HEK293 (cell line): Measurements from ENCODE around the gene MRTFA.

ENCODE experiments used
- CTCF ChIA-PET: fragments of 350-600 bp; formaldehyde crosslinking; extraction: SDS; loops from one replicate; lab custom pipeline; 2021; ENCODE audit warnings: antibody characterized with exemption; lab: Yijun Ruan, JAX
- POLR2A ChIA-PET: fragments of 300-600 bp; formaldehyde crosslinking; extraction: SDS; loops from one replicate; lab custom pipeline; 2020; ENCODE audit warnings: antibody characterized with exemption, inconsistent platforms; lab: Yijun Ruan, JAX
- H3K27ac ChIP-seq: fragments of 200-500 bp; sonication (Bioruptor generic); 2 replicates; pipeline ENCODE4 v1.5.1; 2014; ENCODE audit warnings: low read depth, low read length, control low read depth, inconsistent platforms; ENCODE audit errors: extremely low read depth
- H3K36me3 ChIP-seq, 2 experiments: fragments of 200-500 bp in 1 of 2; sonication (Bioruptor generic) in 1 of 2; 1 replicate in 1 of 2; 2 replicates in 1 of 2; pipeline ENCODE4 v1.5.1; 2014 to 2017; ENCODE audit warnings: inconsistent platforms in 2 of 2, low read length in 2 of 2; ENCODE audit not compliant: control insufficient read depth in 2 of 2, insufficient read depth in 1 of 2
- H3K4me1 ChIP-seq: fragments of 200-500 bp; sonication (Bioruptor generic); 2 replicates; pipeline ENCODE4 v1.5.1; 2014; ENCODE audit warnings: mild to moderate bottlenecking, low read length, inconsistent platforms; ENCODE audit not compliant: control insufficient read depth, insufficient read depth
- H3K4me3 ChIP-seq: 2 replicates; pipeline ENCODE4 v1.5.1; 2011; ENCODE audit warnings: low read depth, mild to moderate bottlenecking, control low read depth, low read length, moderate library complexity
- H3K9me3 ChIP-seq: fragments of 200-500 bp; sonication (Bioruptor generic); 2 replicates; pipeline ENCODE4 v1.5.1; 2014; ENCODE audit warnings: low read depth, low read length, inconsistent platforms; ENCODE audit not compliant: control insufficient read depth, insufficient read depth
- GLI2 ChIP-seq: fragments of 450-650 bp; formaldehyde crosslinking; IDR thresholded peaks from 2 replicates; pipeline ENCODE4; 2017; ENCODE audit warnings: missing biosample characterization, missing genetic modification characterization, low read depth, borderline replicate concordance
- MEIS1 ChIP-seq: sonication (generic); formaldehyde crosslinking; IDR thresholded peaks from 2 replicates; pipeline ENCODE4 v1.8.1; 2022; ENCODE audit warnings: missing genetic modification reagents, mild to moderate bottlenecking, borderline replicate concordance
- PBX3 ChIP-seq: sonication (generic); formaldehyde crosslinking; IDR thresholded peaks from 2 replicates; pipeline ENCODE4 v1.8.1; 2022; ENCODE audit warnings: mild to moderate bottlenecking, moderate library complexity, missing genetic modification reagents
- SETDB1 ChIP-seq: IDR thresholded peaks from one replicate; pipeline ENCODE4 v1.6.1; 2017; ENCODE audit warnings: mild to moderate bottlenecking, low read length, moderate library complexity, mixed read lengths; ENCODE audit not compliant: insufficient read length
- ZBTB10 ChIP-seq: fragments of 450-650 bp; formaldehyde crosslinking; IDR thresholded peaks from 2 replicates; pipeline ENCODE4 v1.5.1; 2016; ENCODE audit warnings: missing biosample characterization, missing genetic modification characterization
- ZNF112 ChIP-seq: fragments of 450-650 bp; formaldehyde crosslinking; IDR thresholded peaks from 2 replicates; pipeline ENCODE4 v1.5.0; 2017; ENCODE audit warnings: missing biosample characterization, missing genetic modification characterization
- ZNF18 ChIP-seq: fragments of 450-650 bp; formaldehyde crosslinking; IDR thresholded peaks from 2 replicates; pipeline ENCODE4 v1.5.1; 2016; ENCODE audit warnings: missing biosample characterization, missing genetic modification characterization
- ZNF19 ChIP-seq: fragments of 450-650 bp; formaldehyde crosslinking; IDR thresholded peaks from 2 replicates; pipeline ENCODE4; 2016; ENCODE audit warnings: missing biosample characterization, missing genetic modification characterization, low read depth
- ZNF202 ChIP-seq: fragments of 450-650 bp; formaldehyde crosslinking; IDR thresholded peaks from 2 replicates; pipeline ENCODE4 v1.5.1; 2016; ENCODE audit warnings: missing biosample characterization, missing genetic modification characterization, borderline replicate concordance
- ZNF26 ChIP-seq: fragments of 450-650 bp; formaldehyde crosslinking; IDR thresholded peaks from 2 replicates; pipeline ENCODE4 v1.5.1; 2016; ENCODE audit warnings: missing biosample characterization, missing genetic modification characterization
- ZNF280D ChIP-seq: fragments of 450-650 bp; formaldehyde crosslinking; IDR thresholded peaks from 2 replicates; pipeline ENCODE4 v1.5.1; 2016; ENCODE audit warnings: missing biosample characterization, missing genetic modification characterization
- ZNF292 ChIP-seq: fragments of 450-650 bp; formaldehyde crosslinking; IDR thresholded peaks from 2 replicates; pipeline ENCODE4 v1.5.1; 2016; ENCODE audit warnings: low read depth, missing biosample characterization, missing genetic modification characterization, borderline replicate concordance
- ZNF354C ChIP-seq: fragments of 450-650 bp; formaldehyde crosslinking; IDR thresholded peaks from 2 replicates; pipeline ENCODE4 v1.5.1; 2016; ENCODE audit warnings: missing biosample characterization, missing genetic modification characterization, low read depth, borderline replicate concordance
- ZNF510 ChIP-seq: fragments of 450-650 bp; formaldehyde crosslinking; IDR thresholded peaks from 2 replicates; pipeline ENCODE4 v1.5.1; 2018; ENCODE audit warnings: mild to moderate bottlenecking, missing genetic modification characterization, missing biosample characterization; ENCODE audit not compliant: insufficient replicate concordance
- ZNF521 ChIP-seq: fragments of 450-650 bp; formaldehyde crosslinking; IDR thresholded peaks from 2 replicates; pipeline ENCODE4 v1.5.1; 2017; ENCODE audit warnings: missing biosample characterization, mild to moderate bottlenecking, missing genetic modification characterization
- ZNF76 ChIP-seq: fragments of 450-650 bp; formaldehyde crosslinking; IDR thresholded peaks from 2 replicates; pipeline ENCODE4; 2016; ENCODE audit warnings: low read depth, missing biosample characterization, missing genetic modification characterization, borderline replicate concordance
- ZNF768 ChIP-seq: fragments of 450-650 bp; formaldehyde crosslinking; IDR thresholded peaks from 2 replicates; pipeline ENCODE4 v1.5.1; 2018; ENCODE audit warnings: missing biosample characterization, mild to moderate bottlenecking, missing genetic modification characterization
- ZSCAN16 ChIP-seq: fragments of 450-650 bp; formaldehyde crosslinking; IDR thresholded peaks from 2 replicates; pipeline ENCODE4 v1.5.1; 2016; ENCODE audit warnings: missing biosample characterization, missing genetic modification characterization
- ZSCAN5A ChIP-seq: fragments of 450-650 bp; formaldehyde crosslinking; IDR thresholded peaks from 2 replicates; pipeline ENCODE4 v1.5.1; 2016; ENCODE audit warnings: missing biosample characterization, missing genetic modification characterization

Gene MRTFA

GRCh38 chr22:40621309-40622151, 15.0 kb downstream of the MRTFA start:
- Histone ChIP-seq H3K36me3 (no peaks in the 10 kb centered on the region; a peak in 1 of 3 replicates), H3K27ac (no peak overlapping the region), H3K4me3 (no peak overlapping the region), H3K4me1 (no peaks in the 10 kb centered on the region; the same call in 1 of the 2 replicates), H3K9me3 (no peaks in the 10 kb centered on the region; the same call in 1 of the 2 replicates)
- ChIA-PET CTCF (interaction anchor here (0.7 to 1.4 kb wide), 2 partner anchors 25 to 95 kb away, joined by 5 read pairs; no protein-coding TSS in a partner anchor), POLR2A (no interaction called here)
- TF ChIP-seq ZBTB10 (tag by site-specific recombination) = no peak
- no peak for TF ChIP-seq MEIS1
- no peak for TF ChIP-seq ZNF19 (tag by site-specific recombination)
- no peak for TF ChIP-seq ZSCAN16
- TF ChIP-seq ZNF18 (tag by site-specific recombination) = no peak

- ChIA-PET CTCF (interaction anchor here (0.6 to 1.4 kb wide), 3 partner anchors 19 to 195 kb away, joined by 3 to 5 read pairs (median 3); no protein-coding TSS in a partner anchor), POLR2A (interaction anchor here (0.7 kb wide), 1 partner anchor 680 kb away, joined by 3 read pairs; no protein-coding TSS in a partner anchor)
- Histone ChIP-seq H3K4me3 (no peak overlapping the region), H3K36me3 (no peaks in the 10 kb centered on the region; a peak in 1 of 3 replicates), H3K4me1 (no peaks in the 10 kb centered on the region; the same call in 1 of the 2 replicates), H3K9me3 (no peaks in the 10 kb centered on the region; the same call in 1 of the 2 replicates), H3K27ac (no peak overlapping the region)
- TF ChIP-seq ZNF510 (tag by site-specific recombination) (no peak), ZNF521 (tag by site-specific recombination) (no peak), ZNF292 (tag by site-specific recombination) (no peak), ZNF768 (tag by site-specific recombination) (no peak), PBX3 (CRISPR knock-in tag) (no peak), ZNF112 (no peak), ZNF202 (tag by site-specific recombination) (no peak), SETDB1 (peak; percentile 91), ZNF76 (tag by site-specific recombination) (no peak), ZNF26 (tag by site-specific recombination) (no peak), ZNF280D (tag by site-specific recombination) (peak; percentile 82; the same call in 1 of the 2 replicates), GLI2 (tag by site-specific recombination) (no peak), MEIS1 (no peak), ZSCAN5A (tag by site-specific recombination) (no peak), ZNF354C (tag by site-specific recombination) (no peak)
Observed at GRCh38 chr22:40620464-40621046, 16.0 kb downstream of the MRTFA start.
